ENCODE results near the gene MRTFB.

- TF ChIP-seq GATA3 (IDR thresholded peaks at IDR 0.05; ENCODE audit: low read depth, low read length), result no peak
- no peak for TF ChIP-seq GATA2 (IDR thresholded peaks at IDR 0.05; ENCODE audit: low read depth, low read length)
These were observed 180.3 kb downstream of the MRTFB start for GRCh38 chr16:14251419-14251818.

All from SH-SY5Y (cell line).